GM18502 (cell line): ENCODE data around the gene RAET1G.
"Not testable (repeated sequence)": the region's sequence is repeated elsewhere in the genome, so short reads cannot be mapped to it uniquely, and the experiment has no call there.

ENCODE experiments used
- ATAC-seq: cut with Tn5 transposase; IDR thresholded peaks from one replicate; pipeline ENCODE4 v1.9.1; 2021; ENCODE audit warnings: mild to moderate bottlenecking; ENCODE audit not compliant: unreplicated experiment, poor library complexity

The RAET1G gene

GRCh38 chr6:149935668-149936067 is 12.7 kb upstream of the RAET1G start:
- no peak for ATAC-seq

GRCh38 chr6:149935246-149935645 is 12.3 kb upstream of the RAET1G start:
- no peak for ATAC-seq

GRCh38 chr6:149934249-149935156 is 11.6 kb upstream of the RAET1G start:
- ATAC-seq = no peak

GRCh38 chr6:149933461-149933860 is 10.5 kb upstream of the RAET1G start:
- ATAC-seq = no peak

- ATAC-seq = no peak
These were observed 10.1 kb upstream of the RAET1G start for GRCh38 chr6:149933036-149933435.

GRCh38 chr6:149931501-149931900 is 8.6 kb upstream of the RAET1G start:
- no peak for ATAC-seq

GRCh38 chr6:149929422-149929821 is 6.5 kb upstream of the RAET1G start:
- ATAC-seq = no peak

- not testable (repeated sequence) for ATAC-seq
These were observed 4.1 kb upstream of the RAET1G start for GRCh38 chr6:149927025-149927424.

GRCh38 chr6:149925974-149926777 is 3.3 kb upstream of the RAET1G start:
- peak; percentile 69 for ATAC-seq

- no peak for ATAC-seq
These were observed 2.5 kb upstream of the RAET1G start for GRCh38 chr6:149925253-149925973.

- ATAC-seq = no peak
These were observed 2.0 kb upstream of the RAET1G start for GRCh38 chr6:149924933-149925252.

GRCh38 chr6:149924206-149924932 is 1.4 kb upstream of the RAET1G start:
- no peak for ATAC-seq

GRCh38 chr6:149923327-149923986 is 536 bp upstream of the RAET1G start:
- ATAC-seq = no peak

GRCh38 chr6:149922091-149922490 is 830 bp downstream of the RAET1G start:
- not testable (repeated sequence) for ATAC-seq

GRCh38 chr6:149921361-149921760 is 1.6 kb downstream of the RAET1G start:
- ATAC-seq = no peak

- no peak for ATAC-seq
These were observed 3.1 kb downstream of the RAET1G start for GRCh38 chr6:149919834-149920225.

- ATAC-seq = not testable (repeated sequence)
These were observed 3.6 kb downstream of the RAET1G start for GRCh38 chr6:149919126-149919833.

GRCh38 chr6:149918151-149918905 is 4.6 kb downstream of the RAET1G start:
- no peak for ATAC-seq
